Neuronal stem cell (in vitro differentiated cells): ENCODE measurements around the gene BOC.

Experiments
- DNase-seq: peaks from one replicate; pipeline ENCODE4 v3.0.0-alpha.2; 2013; ENCODE audit warnings: low spot score
- H2AFZ ChIP-seq: one replicate; pipeline ENCODE4 v1.6.1; 2013; ENCODE audit warnings: mild to moderate bottlenecking, low read length, inconsistent platforms
- H2AK5ac ChIP-seq: 2 replicates; pipeline ENCODE4 v1.6.1; 2013; ENCODE audit warnings: low read depth, mild to moderate bottlenecking, inconsistent platforms, low read length, moderate library complexity, mixed read lengths
- H2BK120ac ChIP-seq: 2 replicates; pipeline ENCODE4 v1.6.1; 2013; ENCODE audit warnings: low read depth, mild to moderate bottlenecking, inconsistent platforms, low read length, moderate library complexity, mixed read lengths
- H2BK12ac ChIP-seq: one replicate; pipeline ENCODE4 v1.6.1; 2013; ENCODE audit warnings: low read length, inconsistent platforms
- H2BK15ac ChIP-seq: 2 replicates; pipeline ENCODE4 v1.6.1; 2013; ENCODE audit warnings: mild to moderate bottlenecking, low read length, inconsistent platforms, mixed read lengths
- H2BK5ac ChIP-seq: one replicate; pipeline ENCODE4 v1.6.1; 2013; ENCODE audit warnings: inconsistent platforms, mild to moderate bottlenecking, low read length, moderate library complexity
- H3K14ac ChIP-seq: one replicate; pipeline ENCODE4 v1.6.1; 2013; ENCODE audit warnings: low read length, inconsistent platforms
- H3K18ac ChIP-seq: 2 replicates; pipeline ENCODE4 v1.6.1; 2013; ENCODE audit warnings: low read length, inconsistent platforms
- H3K23ac ChIP-seq: 2 replicates; pipeline ENCODE4 v1.6.1; 2013; ENCODE audit warnings: low read depth, mild to moderate bottlenecking, mixed read lengths, low read length, inconsistent platforms; ENCODE audit not compliant: poor library complexity
- H3K27ac ChIP-seq: replicated peaks from 3 replicates; pipeline ENCODE4 v1.5.1; 2013; ENCODE audit warnings: low read length, inconsistent platforms
- H3K27me3 ChIP-seq, 3 experiments: 2 replicates each; pipeline ENCODE4 v1.6.1; 2013; ENCODE audit warnings: low read length in 3 of 3, mild to moderate bottlenecking in 2 of 3, inconsistent platforms in 1 of 3, low read depth in 1 of 3, mixed read lengths in 1 of 3, moderate library complexity in 1 of 3; ENCODE audit not compliant: control insufficient read depth in 3 of 3, insufficient read depth in 3 of 3
- H3K36me3 ChIP-seq, 2 donors: replicated peaks in 1 of 2; 2 replicates each; pipeline ENCODE4 v1.6.1; 2013; ENCODE audit warnings: low read length in 2 of 2; ENCODE audit not compliant: control insufficient read depth in 2 of 2, insufficient read depth in 2 of 2
- H3K4ac ChIP-seq: 2 replicates; pipeline ENCODE4 v1.6.1; 2013; ENCODE audit warnings: inconsistent platforms, mild to moderate bottlenecking, low read length, moderate library complexity
- H3K4me1 ChIP-seq, 2 donors: 1 replicate in 1 of 2; 2 replicates in 1 of 2; pipeline ENCODE4 v1.6.1; 2013; ENCODE audit warnings: low read length in 2 of 2, low read depth in 1 of 2; ENCODE audit not compliant: control insufficient read depth in 2 of 2, insufficient read depth in 1 of 2
- H3K4me2 ChIP-seq: one replicate; pipeline ENCODE4 v1.6.1; 2013; ENCODE audit warnings: mild to moderate bottlenecking, low read length, inconsistent platforms; ENCODE audit not compliant: insufficient read depth, poor library complexity, severe bottlenecking
- H3K4me3 ChIP-seq, 2 donors: 2 replicates each; pipeline ENCODE4 v1.5.1; 2013; ENCODE audit warnings: low read length in 2 of 2, mild to moderate bottlenecking in 2 of 2, inconsistent platforms in 1 of 2, moderate library complexity in 1 of 2
- H3K79me1 ChIP-seq: one replicate; pipeline ENCODE4 v1.6.1; 2013; ENCODE audit warnings: low read depth, mild to moderate bottlenecking, inconsistent platforms, low read length, moderate library complexity
- H3K9ac ChIP-seq: one replicate; pipeline ENCODE4 v1.6.1; 2013; ENCODE audit warnings: mild to moderate bottlenecking, low read depth, low read length, inconsistent platforms; ENCODE audit not compliant: poor library complexity
- H3K9me3 ChIP-seq, 2 donors: replicated peaks in 1 of 2; 2 replicates each; pipeline versions ENCODE3 to v1.6.1; 2013; ENCODE audit warnings: low read length in 2 of 2, mild to moderate bottlenecking in 2 of 2, inconsistent platforms in 1 of 2, low read depth in 1 of 2, mixed read lengths in 1 of 2, moderate library complexity in 1 of 2; ENCODE audit not compliant: control insufficient read depth in 2 of 2, insufficient read depth in 1 of 2
- H4K8ac ChIP-seq: one replicate; pipeline ENCODE4 v1.6.1; 2013; ENCODE audit warnings: low read depth, mild to moderate bottlenecking, inconsistent platforms, low read length, moderate library complexity
- H4K91ac ChIP-seq: one replicate; pipeline ENCODE4 v1.6.1; 2013; ENCODE audit warnings: low read length, low read depth, mild to moderate bottlenecking, inconsistent platforms; ENCODE audit not compliant: poor library complexity
- WGBS, 2 donors: extraction: QIAGEN DNeasy Blood & Tissue Kit; methylation state at CpG; one replicate each; pipeline ENCODE4 v1.1.7; 2013; ENCODE audit warnings: missing lambda C conversion rate in 2 of 2, mixed read lengths in 1 of 2; ENCODE audit not compliant: insufficient read length in 2 of 2, insufficient replicate concordance in 1 of 2; ENCODE audit errors: extremely low coverage in 2 of 2; 5-methylcytosine and 5-hydroxymethylcytosine counted together

Gene BOC

DNA sequence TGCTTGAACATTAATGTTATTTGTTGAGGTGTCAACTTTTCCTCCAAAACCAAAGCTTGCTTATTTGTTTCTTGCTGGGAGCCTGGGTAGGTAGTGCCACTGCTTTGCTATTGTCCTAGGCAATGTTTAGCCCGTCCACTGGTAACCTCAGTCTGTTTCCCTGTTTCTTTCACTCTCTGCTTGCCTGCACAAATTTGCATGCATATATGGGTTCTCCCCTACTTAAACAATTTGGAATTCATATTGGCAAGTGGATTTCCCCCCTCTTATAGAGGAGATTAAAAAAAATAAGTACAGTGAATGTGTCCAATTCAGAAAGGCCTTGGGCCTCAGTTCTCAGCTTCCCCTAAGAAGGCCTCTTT, 45.0 kb upstream of the BOC start:
- H4K91ac ChIP-seq: no peak overlapping the region
- H3K27ac ChIP-seq: peak overlapping the region; percentile 75
- H3K18ac ChIP-seq: no peak overlapping the region
- no peak overlapping the region for H4K8ac ChIP-seq
- H3K9me3 ChIP-seq: no peaks in the 10 kb centered on the region
- H2BK12ac ChIP-seq: no peak overlapping the region
- no peaks in the 10 kb centered on the region for H3K36me3 ChIP-seq
- H3K4me1 ChIP-seq: peaks cover 22 to 25% of the 10 kb centered on the region in 2 donors
- H3K4me2 ChIP-seq: no peak overlapping the region
- peak overlapping the region; percentile 82 for H2AFZ ChIP-seq
- no peak overlapping the region for H2BK120ac ChIP-seq
- no peak overlapping the region for H3K4me3 ChIP-seq
- no peaks in the 10 kb centered on the region for H3K27me3 ChIP-seq
- no CpG with 5 or more reads among the region's 1 CpG for WGBS, 2 donors
- no peak overlapping the region for H2AK5ac ChIP-seq
- H2BK15ac ChIP-seq: no peak overlapping the region
- H3K9ac ChIP-seq: no peak overlapping the region
- H3K4ac ChIP-seq: no peak overlapping the region
- H3K23ac ChIP-seq: no peak overlapping the region
- no peak for DNase-seq
- H3K14ac ChIP-seq: no peak overlapping the region
- no peaks in the 10 kb centered on the region for H3K79me1 ChIP-seq
- no peak overlapping the region for H2BK5ac ChIP-seq

DNA sequence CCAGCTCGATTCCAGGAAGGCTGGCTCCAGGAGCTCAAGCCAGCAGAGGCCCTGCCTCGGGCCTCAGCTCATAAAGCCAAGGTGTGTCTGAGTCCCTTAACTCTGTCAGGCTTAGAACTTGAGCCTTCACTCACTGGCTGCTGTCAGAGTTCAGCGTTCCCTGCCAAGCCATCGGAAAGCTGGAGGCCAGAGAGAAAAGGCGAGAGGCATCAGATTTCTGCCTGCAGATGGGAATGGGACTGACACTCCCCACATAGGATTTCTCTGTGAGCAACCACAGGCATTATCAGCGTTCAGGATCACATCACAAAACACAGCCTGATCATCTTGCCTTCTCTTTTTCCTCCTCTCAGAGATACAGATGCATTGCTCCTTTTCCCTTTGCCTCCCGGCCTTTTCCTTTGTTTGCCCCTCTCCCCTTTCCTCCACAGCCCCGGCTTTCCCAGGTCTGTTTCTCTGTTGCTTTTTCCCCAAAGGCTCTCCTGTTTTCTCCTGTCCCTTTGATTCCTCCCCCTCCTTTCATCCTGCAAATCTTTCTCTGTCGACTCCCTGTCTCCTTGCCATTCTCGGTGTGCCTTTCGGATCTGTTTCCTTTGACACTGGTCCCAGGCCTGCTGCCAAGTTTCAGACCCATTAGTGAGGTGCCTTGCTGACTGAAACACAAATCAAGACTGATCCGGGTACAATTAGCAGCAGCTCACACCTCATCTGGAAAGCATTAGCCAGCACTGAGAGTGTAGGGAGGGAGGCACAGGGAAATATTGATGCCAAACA, 44.5 kb upstream of the BOC start:
- Histone ChIP-seq H4K91ac (no peak overlapping the region), H3K27ac (peak overlapping the region; percentile 75), H3K36me3 (no peaks in the 10 kb centered on the region), H2BK15ac (no peak overlapping the region), H3K14ac (no peak overlapping the region), H3K9me3 (no peaks in the 10 kb centered on the region), H3K4me3 (peak overlapping the region in 1 of 2 donors; percentile 18), H2BK5ac (no peak overlapping the region), H3K23ac (no peak overlapping the region), H3K27me3 (no peaks in the 10 kb centered on the region), H3K9ac (no peak overlapping the region), H3K4ac (no peak overlapping the region), H3K4me2 (peak overlapping the region; percentile 35), H2BK12ac (no peak overlapping the region), H3K4me1 (peaks cover 22 to 25% of the 10 kb centered on the region in 2 donors), H2AK5ac (no peak overlapping the region), H3K18ac (peak overlapping the region; percentile 50), H2AFZ (peak overlapping the region; percentile 82), H3K79me1 (no peaks in the 10 kb centered on the region), H4K8ac (no peak overlapping the region), H2BK120ac (no peak overlapping the region)
- no CpG with 5 or more reads among the region's 12 CpGs for WGBS, 2 donors
- peak; percentile 35 for DNase-seq

DNA sequence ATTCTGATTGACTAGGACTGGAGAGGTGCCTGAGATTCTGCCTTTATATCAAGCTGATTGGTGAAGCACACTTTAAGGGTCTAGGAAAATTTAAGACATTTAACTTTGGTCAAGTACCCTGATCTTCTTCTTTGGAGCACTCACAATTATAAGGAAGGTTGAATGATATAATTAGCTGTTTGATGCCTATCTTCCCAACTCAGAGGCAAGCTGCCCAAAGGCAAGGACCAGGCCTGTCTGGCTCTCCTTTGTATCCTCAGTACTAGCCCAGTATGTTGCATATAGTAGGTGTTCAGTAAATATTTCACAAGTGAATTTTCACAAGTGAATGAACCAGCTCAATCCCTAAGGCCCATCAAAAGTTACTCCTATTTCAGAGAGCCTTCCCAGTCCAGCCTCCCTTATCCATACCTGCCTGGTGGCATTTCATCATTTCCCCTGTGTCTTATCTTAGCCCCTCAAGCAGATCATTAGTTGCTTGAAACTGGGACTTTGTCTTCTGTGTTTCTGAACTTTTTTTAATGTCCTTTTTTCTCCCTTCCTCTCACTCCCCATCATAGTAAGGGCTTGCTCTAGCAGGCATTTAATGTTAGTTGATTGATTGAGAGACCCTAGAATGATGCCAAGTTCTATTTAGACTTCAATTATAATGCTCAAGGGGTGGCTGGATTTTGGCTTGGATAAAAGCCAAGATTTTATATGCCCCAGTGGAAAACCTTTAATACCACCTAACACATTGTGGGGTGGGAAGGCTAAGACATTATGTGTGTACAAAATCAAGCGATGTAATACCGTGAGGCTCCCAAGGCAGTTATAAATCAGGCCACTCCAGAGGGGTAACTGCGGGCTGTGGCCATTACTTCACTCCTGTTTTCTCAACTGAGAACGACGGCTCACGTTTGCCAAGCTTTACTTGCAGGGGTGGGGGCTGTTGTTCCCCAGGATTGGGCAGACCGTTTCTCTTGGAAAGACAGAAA, 43.2 kb upstream of the BOC start:
- H3K23ac ChIP-seq: no peak overlapping the region
- no peak overlapping the region for H2BK15ac ChIP-seq
- H4K8ac ChIP-seq: no peak overlapping the region
- H3K9ac ChIP-seq: no peak overlapping the region
- no peaks in the 10 kb centered on the region for H3K9me3 ChIP-seq
- no peak overlapping the region for H4K91ac ChIP-seq
- no peak overlapping the region for H3K4me3 ChIP-seq
- H3K4me1 ChIP-seq: peaks cover 22 to 25% of the 10 kb centered on the region in 2 donors
- no peak for DNase-seq
- H3K27ac ChIP-seq: no peak overlapping the region
- H2AFZ ChIP-seq: peak overlapping the region; percentile 41
- H2BK5ac ChIP-seq: no peak overlapping the region
- H3K14ac ChIP-seq: no peak overlapping the region
- H3K4ac ChIP-seq: no peak overlapping the region
- H3K27me3 ChIP-seq: no peaks in the 10 kb centered on the region
- no CpG with 5 or more reads among the region's 7 CpGs for WGBS, 2 donors
- no peaks in the 10 kb centered on the region for H3K79me1 ChIP-seq
- H2BK12ac ChIP-seq: no peak overlapping the region
- no peak overlapping the region for H3K18ac ChIP-seq
- H2AK5ac ChIP-seq: no peak overlapping the region
- H3K36me3 ChIP-seq: no peaks in the 10 kb centered on the region
- no peak overlapping the region for H3K4me2 ChIP-seq
- no peak overlapping the region for H2BK120ac ChIP-seq

DNA sequence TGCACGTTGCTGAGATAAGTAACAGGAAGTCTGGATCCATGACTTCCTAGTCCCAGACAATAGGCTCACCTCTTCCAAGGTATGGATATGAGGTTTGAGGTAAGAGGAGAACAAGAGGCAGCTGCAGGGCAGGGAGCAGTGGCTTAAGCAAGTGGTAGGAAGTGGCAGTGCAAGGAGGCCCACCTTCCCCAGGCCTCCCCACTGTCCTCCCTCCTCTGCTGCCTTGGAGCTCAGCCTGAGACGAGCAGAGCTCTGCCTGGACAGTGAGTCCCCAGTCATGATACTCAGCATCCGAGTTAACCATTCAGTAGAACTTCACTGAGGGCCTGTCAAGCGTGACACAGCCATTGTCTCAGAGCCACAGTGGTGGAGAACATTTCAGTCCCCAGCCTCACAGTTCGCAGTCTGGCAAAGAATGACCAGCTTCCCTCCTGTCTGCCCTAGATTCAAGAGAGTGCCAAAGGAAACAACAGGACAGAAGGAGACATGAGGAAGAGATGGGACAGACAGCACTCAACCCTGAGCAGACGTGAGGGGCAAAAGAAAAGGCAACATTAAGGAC, 41.4 kb upstream of the BOC start:
- no peak overlapping the region for H3K14ac ChIP-seq
- H3K9ac ChIP-seq: no peak overlapping the region
- H2BK5ac ChIP-seq: no peak overlapping the region
- H3K9me3 ChIP-seq: no peaks in the 10 kb centered on the region
- no peak overlapping the region for H3K4me2 ChIP-seq
- peak overlapping the region; percentile 50 for H3K18ac ChIP-seq
- H4K8ac ChIP-seq: peak overlapping the region; percentile 77
- H3K36me3 ChIP-seq: no peaks in the 10 kb centered on the region
- no peak overlapping the region for H2BK15ac ChIP-seq
- H4K91ac ChIP-seq: no peak overlapping the region
- H3K4ac ChIP-seq: no peak overlapping the region
- H3K23ac ChIP-seq: no peak overlapping the region
- no CpG with 5 or more reads among the region's 6 CpGs for WGBS, 2 donors
- no peaks in the 10 kb centered on the region for H3K27me3 ChIP-seq
- no peak overlapping the region for H2BK12ac ChIP-seq
- H3K4me1 ChIP-seq: peaks cover 19 to 25% of the 10 kb centered on the region in 2 donors
- no peak overlapping the region for H3K4me3 ChIP-seq
- H2AK5ac ChIP-seq: peak overlapping the region; percentile 18
- no peak overlapping the region for H3K27ac ChIP-seq
- peak overlapping the region; percentile 13 for H2BK120ac ChIP-seq
- no peaks in the 10 kb centered on the region for H3K79me1 ChIP-seq
- no peak for DNase-seq
- peak overlapping the region; percentile 84 for H2AFZ ChIP-seq
